ENCODE data around the gene ZNF286A.
"Not testable (repeated sequence)": the region's sequence is repeated elsewhere in the genome, so short reads cannot be mapped to it uniquely, and the experiment has no call there.

- not testable (repeated sequence) for TF ChIP-seq CTCF, POLR2A (IDR thresholded peaks at IDR 0.05)
Measured at GRCh38 chr17:15739259-15739658, 39.7 kb downstream of the ZNF286A start.
